Sigmoid colon (tissue), 4 donors: ENCODE data around the gene GRM7.

Experiments used
- EP300 ChIP-seq, 4 donors: sonication (generic); formaldehyde crosslinking; IDR thresholded peaks; one replicate each; pipeline ENCODE4 v1.6.1; 2017; ENCODE audit warnings: antibody characterized with exemption in 4 of 4
- POLR2AphosphoS5 ChIP-seq, 4 donors: sonication (generic); formaldehyde crosslinking; IDR thresholded peaks; one replicate each; pipeline ENCODE4 v1.6.1; 2017; ENCODE audit warnings: antibody characterized with exemption in 4 of 4
- TF ChIP-seq, protein P1 (sequence below), 4 experiments: fragments of 450-650 bp in 3 of 4; fragments of 200-600 bp in 1 of 4; IDR thresholded peaks; one replicate each; pipeline ENCODE4 v1.5.1; 2016 to 2019; ENCODE audit warnings: antibody characterized with exemption in 4 of 4, mild to moderate bottlenecking in 3 of 4, moderate library complexity in 2 of 4

DNA sequence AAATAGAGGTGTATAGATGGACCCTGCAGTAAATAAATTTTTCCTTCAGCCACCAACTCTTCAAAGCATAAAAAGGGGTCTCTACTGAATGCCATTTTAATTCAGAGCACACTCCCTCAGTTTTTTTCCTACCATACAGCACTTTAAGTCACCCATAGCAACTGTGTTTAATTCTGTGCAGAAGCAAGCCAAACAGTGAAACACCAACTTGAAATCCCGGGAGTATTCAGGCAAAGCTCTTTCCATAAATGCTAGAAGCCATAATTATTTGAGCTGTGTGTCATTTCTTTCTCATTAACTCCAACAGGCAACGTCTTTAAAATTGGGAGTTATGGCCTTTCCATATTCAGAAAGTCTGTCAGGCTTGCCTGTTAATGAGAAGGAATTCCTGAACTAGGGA, 562.1 kb downstream of the GRM7 start:
- TF ChIP-seq EP300 (IDR thresholded peaks at IDR 0.05) (no peak), POLR2AphosphoS5 (IDR thresholded peaks at IDR 0.05) (no peak)
- TF ChIP-seq, protein P1, sequence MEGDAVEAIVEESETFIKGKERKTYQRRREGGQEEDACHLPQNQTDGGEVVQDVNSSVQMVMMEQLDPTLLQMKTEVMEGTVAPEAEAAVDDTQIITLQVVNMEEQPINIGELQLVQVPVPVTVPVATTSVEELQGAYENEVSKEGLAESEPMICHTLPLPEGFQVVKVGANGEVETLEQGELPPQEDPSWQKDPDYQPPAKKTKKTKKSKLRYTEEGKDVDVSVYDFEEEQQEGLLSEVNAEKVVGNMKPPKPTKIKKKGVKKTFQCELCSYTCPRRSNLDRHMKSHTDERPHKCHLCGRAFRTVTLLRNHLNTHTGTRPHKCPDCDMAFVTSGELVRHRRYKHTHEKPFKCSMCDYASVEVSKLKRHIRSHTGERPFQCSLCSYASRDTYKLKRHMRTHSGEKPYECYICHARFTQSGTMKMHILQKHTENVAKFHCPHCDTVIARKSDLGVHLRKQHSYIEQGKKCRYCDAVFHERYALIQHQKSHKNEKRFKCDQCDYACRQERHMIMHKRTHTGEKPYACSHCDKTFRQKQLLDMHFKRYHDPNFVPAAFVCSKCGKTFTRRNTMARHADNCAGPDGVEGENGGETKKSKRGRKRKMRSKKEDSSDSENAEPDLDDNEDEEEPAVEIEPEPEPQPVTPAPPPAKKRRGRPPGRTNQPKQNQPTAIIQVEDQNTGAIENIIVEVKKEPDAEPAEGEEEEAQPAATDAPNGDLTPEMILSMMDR (IDR thresholded peaks at IDR 0.05), result no peak
